Endothelial cell of umbilical vein (primary cell): Measurements from ENCODE around the gene SLC25A26. TPM values are rescaled to one million over a fixed set of nuclear protein-coding genes. Genes with fewer than 3 reads are reported as not detected.

Experiments
- BruUV-seq: library from RNA; stranded (reverse); fragments of 400-500 nt; replicated peaks from 2 replicates; lab custom pipeline; 2021; lab: Mats Ljungman, UMichigan
- CTCF ChIA-PET: fragments of 300-600, 350-600 bp; sonication (Branson Sonifier 250); formaldehyde crosslinking; loops from one replicate; lab custom pipeline; 2021; ENCODE audit warnings: antibody characterized with exemption, inconsistent platforms; lab: Charles Lee
- POLR2A ChIA-PET: fragments of 300-600, 350-600 bp; sonication (Branson Sonifier 250); formaldehyde crosslinking; loops from one replicate; lab custom pipeline; 2021; ENCODE audit warnings: antibody characterized with exemption, inconsistent platforms; lab: Charles Lee
- DNase-seq: peaks from one replicate; pipeline ENCODE4 v3.0.0-alpha.2; 2011; ENCODE audit warnings: low read depth, low spot score
- FAIRE-seq: peaks from 2 replicates; lab custom pipeline; 2011; peaks lifted over from hg19 to GRCh38; lab: Jason Lieb, UNC
- H2AFZ ChIP-seq: 2 replicates; pipeline ENCODE4 v1.6.0; 2012; ENCODE audit warnings: low read depth, low read length, control low read depth, inconsistent platforms
- H3K27ac ChIP-seq: 2 replicates; pipeline ENCODE4 v1.5.1; 2011; ENCODE audit warnings: low read depth, mild to moderate bottlenecking, control low read depth, low read length, moderate library complexity; ENCODE audit not compliant: insufficient read depth
- H3K27me3 ChIP-seq, 2 experiments: 2 replicates each; pipeline versions ENCODE4 v1.6.0 to v1.6.1; 2011; ENCODE audit warnings: low read length in 2 of 2, mixed read lengths in 1 of 2; ENCODE audit not compliant: control insufficient read depth in 2 of 2, insufficient read depth in 2 of 2
- H3K36me3 ChIP-seq, 2 experiments: 2 replicates in 1 of 2; 3 replicates in 1 of 2; pipeline ENCODE4 v1.5.1; 2011; ENCODE audit warnings: low read length in 2 of 2, mild to moderate bottlenecking in 1 of 2, moderate library complexity in 1 of 2; ENCODE audit not compliant: control insufficient read depth in 2 of 2, insufficient read depth in 2 of 2; ENCODE audit errors: extremely low read depth in 1 of 2
- H3K4me1 ChIP-seq: 3 replicates; pipeline ENCODE4 v1.5.1; 2011; ENCODE audit warnings: mild to moderate bottlenecking, low read length; ENCODE audit not compliant: control insufficient read depth, insufficient read depth; ENCODE audit errors: extremely low read depth
- H3K4me2 ChIP-seq: 2 replicates; pipeline ENCODE4 v1.6.1; 2011; ENCODE audit warnings: low read length, control low read depth, mixed read lengths; ENCODE audit not compliant: insufficient read depth
- H3K4me3 ChIP-seq, 3 experiments: fragments of 200-600 bp in 1 of 3; sonication (generic), shearing (Covaris generic) in 1 of 3; replicated peaks in 1 of 3; 2 replicates each; pipeline ENCODE4 v1.5.1; 2011 to 2016; ENCODE audit warnings: control low read depth in 3 of 3, low read length in 3 of 3, mild to moderate bottlenecking in 2 of 3, inconsistent platforms in 1 of 3, low read depth in 1 of 3, moderate library complexity in 1 of 3; ENCODE audit not compliant: insufficient read depth in 1 of 3
- H3K79me2 ChIP-seq: 2 replicates; pipeline ENCODE4 v1.6.0; 2012; ENCODE audit warnings: low read length, inconsistent platforms; ENCODE audit not compliant: control insufficient read depth, insufficient read depth
- H3K9ac ChIP-seq: replicated peaks from 2 replicates; pipeline ENCODE3; 2011; ENCODE audit warnings: low read length, control low read depth; ENCODE audit not compliant: insufficient read depth; ENCODE audit errors: extremely low read depth
- H3K9me1 ChIP-seq: replicated peaks from 3 replicates; pipeline ENCODE4 v1.6.0; 2011; ENCODE audit warnings: mild to moderate bottlenecking, low read length; ENCODE audit not compliant: control insufficient read depth, insufficient read depth; ENCODE audit errors: extremely low read depth
- H3K9me3 ChIP-seq: replicated peaks from 2 replicates; pipeline ENCODE4 v1.5.1; 2012; ENCODE audit warnings: low read length, inconsistent platforms; ENCODE audit not compliant: control insufficient read depth, insufficient read depth
- H4K20me1 ChIP-seq: replicated peaks from 2 replicates; pipeline ENCODE3; 2011; ENCODE audit warnings: mild to moderate bottlenecking, low read length; ENCODE audit not compliant: control insufficient read depth, insufficient read depth; ENCODE audit errors: extremely low read depth
- EZH2 ChIP-seq: IDR thresholded peaks from 2 replicates; pipeline ENCODE4 v1.6.1; 2012; ENCODE audit warnings: borderline replicate concordance, low read depth, mild to moderate bottlenecking, moderate library complexity, low read length, inconsistent platforms; ENCODE audit not compliant: severe bottlenecking
- FOS ChIP-seq: IDR thresholded peaks from 2 replicates; pipeline ENCODE4 v1.6.1; 2011; ENCODE audit warnings: mild to moderate bottlenecking, low read length, moderate library complexity, borderline replicate concordance; ENCODE audit not compliant: insufficient read depth
- GATA2 ChIP-seq: IDR thresholded peaks from 2 replicates; pipeline ENCODE4 v1.7.0; 2011; ENCODE audit warnings: low read depth, mild to moderate bottlenecking, moderate library complexity, mixed read lengths, low read length; ENCODE audit not compliant: insufficient read length, insufficient read depth
- JUN ChIP-seq: IDR thresholded peaks from 2 replicates; pipeline ENCODE4 v1.6.1; 2011; ENCODE audit warnings: borderline replicate concordance, low read depth; ENCODE audit not compliant: insufficient read length, insufficient read depth
- MYC ChIP-seq: IDR thresholded peaks from one replicate; pipeline ENCODE4 v1.6.1; 2011; ENCODE audit warnings: mild to moderate bottlenecking, low read depth, low read length
- dilution Hi-C: fragments of 300-500 bp; cut with MboI; formaldehyde crosslinking; loops from one replicate; pipeline ENCODE4 v1.15.0; 2019; ENCODE audit warnings: low sequenced_read_pairs; ENCODE audit not compliant: extremely low pct_ligation_motif_present
- intact Hi-C: fragments of 100-400 bp; cut with micrococcal nuclease; formaldehyde crosslinking; loops from one replicate; pipeline ENCODE4 v1.10.0; 2022
- polyA plus RNA-seq, 4 experiments: library from polyadenylated mRNA; depleted of rRNA in 3 of 4; stranded (reverse) in 3 of 4; unstranded in 1 of 4; fragments of >200 nt; gene quantifications; 2 replicates each; pipeline versions ENCODE4 v1.2.1 to v1.2.3, GENCODE V29; 2011 to 2012; ENCODE audit warnings: missing spikeins in 1 of 4
- total RNA-seq: library from RNA; stranded (reverse); gene quantifications from 2 replicates; pipeline ENCODE4 v1.2.3, GENCODE V29; 2021
- TF ChIP-seq, protein P1 (sequence below), 2 donors: IDR thresholded peaks; 1 replicate in 1 of 2; 2 replicates in 1 of 2; pipeline ENCODE4 v1.5.1; 2011; ENCODE audit warnings: low read length in 2 of 2, mild to moderate bottlenecking in 2 of 2, moderate library complexity in 2 of 2, control low read depth in 1 of 2, inconsistent platforms in 1 of 2, low read depth in 1 of 2; ENCODE audit not compliant: insufficient read depth in 1 of 2; ENCODE audit errors: extremely low read depth in 1 of 2
- TF ChIP-seq, protein P2 (sequence below): IDR thresholded peaks from 2 replicates; pipeline ENCODE4 v1.6.1; 2011; ENCODE audit not compliant: insufficient read depth, insufficient read length

SLC25A26 gene
- total and polyA plus RNA-seq, 2 donors (not counting 3 experiments of a cell fraction or from before 2014, with no cell fraction given), result 11.8 to 23.5 TPM

DNA sequence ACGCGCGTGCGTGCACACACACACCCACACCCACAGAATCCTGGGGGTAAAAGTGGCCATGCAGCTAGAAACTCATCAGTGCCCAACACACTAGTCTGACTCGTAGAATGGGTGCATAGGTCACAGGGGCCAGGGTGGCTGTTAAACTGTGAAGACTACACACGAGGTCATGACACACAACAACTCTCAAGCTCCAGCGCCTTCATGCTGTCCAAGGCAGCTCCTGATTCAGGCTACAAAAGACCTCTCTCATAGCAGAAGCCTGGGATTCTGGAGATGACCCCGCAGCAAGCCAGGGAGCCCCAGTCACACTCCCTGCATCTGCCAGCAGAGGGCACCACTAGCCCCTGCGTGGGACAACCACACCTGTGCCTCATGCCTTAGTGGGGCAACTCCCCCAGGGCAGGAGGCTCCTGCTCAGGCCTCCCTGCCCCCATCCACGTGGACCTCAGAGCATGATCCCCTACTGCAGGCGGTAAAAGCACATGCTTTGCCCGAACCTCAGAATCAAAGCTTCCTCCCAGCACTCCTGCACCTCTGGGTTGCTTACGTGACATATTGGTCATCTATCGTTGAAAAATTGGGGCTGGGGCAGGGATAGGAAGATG lies 186.9 kb downstream of the SLC25A26 start:
- FAIRE-seq, result peak; percentile 85
- no TSS peak for BruUV-seq

More for the DNA sequence above, 186.9 kb downstream of the SLC25A26 start:
- Histone ChIP-seq H3K9me3 (no peaks in the 10 kb centered on the region), H3K9me1 (no peaks in the 10 kb centered on the region), H3K4me1 (no peaks in the 10 kb centered on the region), H2AFZ (no peak overlapping the region), H3K27me3 (no peaks in the 10 kb centered on the region), H3K36me3 (peaks cover 7 to 62% of the 10 kb centered on the region in 2 experiments), H3K4me3 (no peak overlapping the region), H3K9ac (no peak overlapping the region), H3K27ac (no peak overlapping the region), H3K4me2 (no peak overlapping the region), H3K79me2 (no peaks in the 10 kb centered on the region), H4K20me1 (no peaks in the 10 kb centered on the region)
- ChIA-PET POLR2A (no interaction called here), CTCF (interaction anchor here (0.6 to 3.4 kb wide), 36 partner anchors 11 to 1178 kb away, joined by 3 to 20 read pairs (median 5); partner anchors contain the start of gene LRIG1)
- DNase-seq, result peak; percentile 72
- intact Hi-C loops, result loop anchor here (1.0 to 5.0 kb wide), 6 partner anchors 35 to 409 kb away; partner anchors contain the start of gene LRIG1
- TF ChIP-seq EZH2 (no peak), GATA2 (no peak), MYC (peak; percentile 51), FOS (no peak), JUN (no peak)
- TF ChIP-seq, protein P1, sequence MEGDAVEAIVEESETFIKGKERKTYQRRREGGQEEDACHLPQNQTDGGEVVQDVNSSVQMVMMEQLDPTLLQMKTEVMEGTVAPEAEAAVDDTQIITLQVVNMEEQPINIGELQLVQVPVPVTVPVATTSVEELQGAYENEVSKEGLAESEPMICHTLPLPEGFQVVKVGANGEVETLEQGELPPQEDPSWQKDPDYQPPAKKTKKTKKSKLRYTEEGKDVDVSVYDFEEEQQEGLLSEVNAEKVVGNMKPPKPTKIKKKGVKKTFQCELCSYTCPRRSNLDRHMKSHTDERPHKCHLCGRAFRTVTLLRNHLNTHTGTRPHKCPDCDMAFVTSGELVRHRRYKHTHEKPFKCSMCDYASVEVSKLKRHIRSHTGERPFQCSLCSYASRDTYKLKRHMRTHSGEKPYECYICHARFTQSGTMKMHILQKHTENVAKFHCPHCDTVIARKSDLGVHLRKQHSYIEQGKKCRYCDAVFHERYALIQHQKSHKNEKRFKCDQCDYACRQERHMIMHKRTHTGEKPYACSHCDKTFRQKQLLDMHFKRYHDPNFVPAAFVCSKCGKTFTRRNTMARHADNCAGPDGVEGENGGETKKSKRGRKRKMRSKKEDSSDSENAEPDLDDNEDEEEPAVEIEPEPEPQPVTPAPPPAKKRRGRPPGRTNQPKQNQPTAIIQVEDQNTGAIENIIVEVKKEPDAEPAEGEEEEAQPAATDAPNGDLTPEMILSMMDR (IDR thresholded peaks at IDR 0.05; ENCODE audit: extremely low read depth in 1 of 2, insufficient read depth in 1 of 2, low read depth in 1 of 2, low read length in 2 of 2), result peak; percentile 80 to 94
- TF ChIP-seq, protein P2, sequence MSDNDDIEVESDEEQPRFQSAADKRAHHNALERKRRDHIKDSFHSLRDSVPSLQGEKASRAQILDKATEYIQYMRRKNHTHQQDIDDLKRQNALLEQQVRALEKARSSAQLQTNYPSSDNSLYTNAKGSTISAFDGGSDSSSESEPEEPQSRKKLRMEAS, result peak; percentile 75
- dilution Hi-C loops, result no loop called here
